ENCODE results near the gene AGK.

The AGK gene

DNA sequence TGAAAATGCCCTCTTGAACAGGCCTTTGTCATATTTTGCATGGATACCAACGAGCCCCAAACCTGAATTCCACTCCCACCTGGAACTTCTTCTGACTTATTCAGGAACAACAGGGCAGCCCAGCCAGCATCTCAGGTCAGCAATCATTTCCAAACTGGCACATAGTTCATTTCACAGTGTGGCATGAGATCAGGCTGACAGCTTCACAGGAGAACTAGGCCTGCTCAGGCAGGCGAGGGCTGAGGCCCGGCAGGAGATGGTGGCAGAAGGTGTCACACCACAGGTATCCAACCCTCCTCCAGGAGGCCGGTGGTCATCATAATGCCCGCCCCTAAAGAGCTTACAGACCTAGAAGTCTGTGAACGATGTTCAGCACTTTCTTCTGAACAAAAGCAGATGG lies 108.3 kb downstream of the AGK start:
- H3K4me3 ChIP-seq (IDR thresholded peaks at IDR 0.05; ENCODE audit: insufficient read depth, low read depth, low read length) = no peak overlapping the region
- no peaks in the 10 kb centered on the region for H3K79me2 ChIP-seq (ENCODE audit: insufficient read depth, low read depth)
- H3K4me2 ChIP-seq = no peak overlapping the region
- no peaks in the 10 kb centered on the region for H4K20me1 ChIP-seq (ENCODE audit: insufficient read depth)
- no peak overlapping the region for H2AFZ ChIP-seq (ENCODE audit: low read depth)
- no peaks in the 10 kb centered on the region for H3K27me3 ChIP-seq (ENCODE audit: insufficient read depth, low read depth)
- H3K4me1 ChIP-seq (ENCODE audit: low read depth, poor library complexity, severe bottlenecking) = peaks cover 15% of the 10 kb centered on the region
- no peaks in the 10 kb centered on the region for H3K36me3 ChIP-seq (ENCODE audit: insufficient read depth)
- no peak overlapping the region for H3K9ac ChIP-seq
- TF ChIP-seq, protein P1, sequence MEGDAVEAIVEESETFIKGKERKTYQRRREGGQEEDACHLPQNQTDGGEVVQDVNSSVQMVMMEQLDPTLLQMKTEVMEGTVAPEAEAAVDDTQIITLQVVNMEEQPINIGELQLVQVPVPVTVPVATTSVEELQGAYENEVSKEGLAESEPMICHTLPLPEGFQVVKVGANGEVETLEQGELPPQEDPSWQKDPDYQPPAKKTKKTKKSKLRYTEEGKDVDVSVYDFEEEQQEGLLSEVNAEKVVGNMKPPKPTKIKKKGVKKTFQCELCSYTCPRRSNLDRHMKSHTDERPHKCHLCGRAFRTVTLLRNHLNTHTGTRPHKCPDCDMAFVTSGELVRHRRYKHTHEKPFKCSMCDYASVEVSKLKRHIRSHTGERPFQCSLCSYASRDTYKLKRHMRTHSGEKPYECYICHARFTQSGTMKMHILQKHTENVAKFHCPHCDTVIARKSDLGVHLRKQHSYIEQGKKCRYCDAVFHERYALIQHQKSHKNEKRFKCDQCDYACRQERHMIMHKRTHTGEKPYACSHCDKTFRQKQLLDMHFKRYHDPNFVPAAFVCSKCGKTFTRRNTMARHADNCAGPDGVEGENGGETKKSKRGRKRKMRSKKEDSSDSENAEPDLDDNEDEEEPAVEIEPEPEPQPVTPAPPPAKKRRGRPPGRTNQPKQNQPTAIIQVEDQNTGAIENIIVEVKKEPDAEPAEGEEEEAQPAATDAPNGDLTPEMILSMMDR (conservative IDR thresholded peaks at IDR 0.05; ENCODE audit: low read depth, low read length) = no peak
- H3K27ac ChIP-seq = no peak overlapping the region

DNA sequence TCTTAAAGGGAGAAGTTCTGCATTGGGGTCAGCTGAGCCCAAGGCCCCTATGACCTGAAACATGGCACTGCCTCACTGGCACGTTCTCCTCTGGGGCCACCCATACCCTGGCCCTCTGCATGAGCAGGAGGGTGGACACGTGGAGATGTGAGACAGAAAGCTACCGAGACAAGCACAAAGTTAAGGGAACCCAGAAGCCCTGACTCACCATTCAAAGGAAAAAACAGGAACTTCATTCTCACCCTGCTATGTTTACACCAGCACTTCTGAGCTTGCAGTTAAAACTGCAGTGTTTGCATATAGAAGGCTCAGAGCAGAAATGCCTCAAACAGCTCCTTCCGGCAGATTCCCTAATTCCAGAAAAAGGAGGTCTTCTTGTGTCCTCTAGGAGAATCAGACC lies 109.0 kb downstream of the AGK start:
- H3K4me3 ChIP-seq (IDR thresholded peaks at IDR 0.05; ENCODE audit: insufficient read depth, low read depth, low read length) = no peak overlapping the region
- no peak overlapping the region for H3K27ac ChIP-seq

GRCh38 chr7:141663081-141663849 lies 112.1 kb downstream of the AGK start:
- H3K4me2 ChIP-seq = no peak overlapping the region
- no peaks in the 10 kb centered on the region for H4K20me1 ChIP-seq (ENCODE audit: insufficient read depth)
- no peak overlapping the region for H3K4me3 ChIP-seq (IDR thresholded peaks at IDR 0.05; ENCODE audit: insufficient read depth, low read depth, low read length)
- no peak overlapping the region for H2AFZ ChIP-seq (ENCODE audit: low read depth)
- no peaks in the 10 kb centered on the region for H3K79me2 ChIP-seq (ENCODE audit: insufficient read depth, low read depth)
- H3K27me3 ChIP-seq (ENCODE audit: insufficient read depth, low read depth) = no peaks in the 10 kb centered on the region
- H3K9ac ChIP-seq = no peak overlapping the region
- H3K36me3 ChIP-seq (ENCODE audit: insufficient read depth) = no peaks in the 10 kb centered on the region
- peaks cover 15% of the 10 kb centered on the region for H3K4me1 ChIP-seq (ENCODE audit: low read depth, poor library complexity, severe bottlenecking)
- TF ChIP-seq, protein P1 (conservative IDR thresholded peaks at IDR 0.05; ENCODE audit: low read depth, low read length) = no peak
- H3K27ac ChIP-seq = no peak overlapping the region

More for the DNA sequence above, 109.0 kb downstream of the AGK start:
- TF ChIP-seq, protein P1 (conservative IDR thresholded peaks at IDR 0.05; ENCODE audit: low read depth, low read length) = no peak
- Histone ChIP-seq H4K20me1 (ENCODE audit: insufficient read depth) (no peaks in the 10 kb centered on the region), H3K4me2 (no peak overlapping the region), H3K27me3 (ENCODE audit: insufficient read depth, low read depth) (no peaks in the 10 kb centered on the region), H3K79me2 (ENCODE audit: insufficient read depth, low read depth) (no peaks in the 10 kb centered on the region), H3K4me1 (ENCODE audit: low read depth, poor library complexity, severe bottlenecking) (peaks cover 15% of the 10 kb centered on the region), H3K9ac (no peak overlapping the region), H3K36me3 (ENCODE audit: insufficient read depth) (no peaks in the 10 kb centered on the region), H2AFZ (ENCODE audit: low read depth) (no peak overlapping the region)

- H3K4me2 ChIP-seq = no peak overlapping the region
- no peaks in the 10 kb centered on the region for H3K79me2 ChIP-seq (ENCODE audit: insufficient read depth, low read depth)
- H3K4me1 ChIP-seq (ENCODE audit: low read depth, poor library complexity, severe bottlenecking) = peaks cover 15% of the 10 kb centered on the region
- H3K36me3 ChIP-seq (ENCODE audit: insufficient read depth) = no peaks in the 10 kb centered on the region
- no peak overlapping the region for H3K4me3 ChIP-seq (IDR thresholded peaks at IDR 0.05; ENCODE audit: insufficient read depth, low read depth, low read length)
- TF ChIP-seq, protein P1 (conservative IDR thresholded peaks at IDR 0.05; ENCODE audit: low read depth, low read length) = no peak
- no peaks in the 10 kb centered on the region for H4K20me1 ChIP-seq (ENCODE audit: insufficient read depth)
- H3K9ac ChIP-seq = no peak overlapping the region
- no peak overlapping the region for H2AFZ ChIP-seq (ENCODE audit: low read depth)
- no peaks in the 10 kb centered on the region for H3K27me3 ChIP-seq (ENCODE audit: insufficient read depth, low read depth)
- H3K27ac ChIP-seq = no peak overlapping the region
These were observed 113.2 kb downstream of the AGK start for GRCh38 chr7:141664450-141664849.
